ENCODE results near the gene TPST1.
"Not testable (repeated sequence)": the region's sequence is repeated elsewhere in the genome, so short reads cannot be mapped to it uniquely, and the experiment has no call there.

Gene TPST1

GRCh38 chr7:66344166-66344565 lies 139.0 kb downstream of the TPST1 start:
- H3K36me3 ChIP-seq (ENCODE audit: control insufficient read depth in 1 of 2, insufficient read depth in 2 of 2, low read length in 2 of 2): no peaks in the 10 kb centered on the region
- peaks cover 0 to 5% of the 10 kb centered on the region in 2 donors for H3K9me3 ChIP-seq (ENCODE audit: control insufficient read depth in 1 of 2, low read length in 2 of 2)
- peaks cover 0 to 3% of the 10 kb centered on the region in 2 donors for H3K4me1 ChIP-seq (ENCODE audit: control insufficient read depth in 1 of 2, insufficient read depth in 2 of 2, low read length in 2 of 2)
- H3K27ac ChIP-seq (ENCODE audit: low read length): no peak overlapping the region
- H3K27me3 ChIP-seq (ENCODE audit: low read depth, low read length): no peaks in the 10 kb centered on the region
- H3K4me3 ChIP-seq (ENCODE audit: low read depth in 1 of 2, low read length in 2 of 2): no peak overlapping the region

DNA sequence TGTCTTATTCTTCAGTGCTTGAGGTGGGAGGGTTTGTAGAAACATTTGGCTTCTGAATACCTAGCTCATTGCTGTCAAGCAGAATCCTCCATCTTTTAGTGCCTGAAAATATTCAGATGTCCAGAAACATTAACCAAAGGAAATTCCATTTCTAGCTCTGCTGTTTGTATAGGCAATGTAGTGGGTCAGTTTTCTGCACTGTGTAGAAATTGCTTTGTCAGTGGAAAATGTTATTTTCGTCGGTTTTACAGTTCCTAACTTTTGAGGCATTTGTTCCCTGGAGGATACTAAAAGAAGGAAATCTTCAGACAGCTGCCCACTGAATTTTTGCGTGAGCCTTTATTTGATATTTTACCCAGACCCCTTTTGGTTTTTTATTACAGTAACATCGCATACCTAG lies 143.4 kb downstream of the TPST1 start:
- Histone ChIP-seq H3K36me3 (ENCODE audit: control insufficient read depth in 1 of 2, insufficient read depth in 2 of 2, low read length in 2 of 2) (no peaks in the 10 kb centered on the region), H3K9me3 (ENCODE audit: control insufficient read depth in 1 of 2, low read length in 2 of 2) (peaks cover 0 to 5% of the 10 kb centered on the region in 2 donors), H3K27ac (ENCODE audit: low read length) (no peak overlapping the region), H3K27me3 (ENCODE audit: low read depth, low read length) (no peaks in the 10 kb centered on the region), H3K4me3 (ENCODE audit: low read depth in 1 of 2, low read length in 2 of 2) (no peak overlapping the region), H3K4me1 (ENCODE audit: control insufficient read depth in 1 of 2, insufficient read depth in 2 of 2, low read length in 2 of 2) (peaks cover 0 to 3% of the 10 kb centered on the region in 2 donors)

DNA sequence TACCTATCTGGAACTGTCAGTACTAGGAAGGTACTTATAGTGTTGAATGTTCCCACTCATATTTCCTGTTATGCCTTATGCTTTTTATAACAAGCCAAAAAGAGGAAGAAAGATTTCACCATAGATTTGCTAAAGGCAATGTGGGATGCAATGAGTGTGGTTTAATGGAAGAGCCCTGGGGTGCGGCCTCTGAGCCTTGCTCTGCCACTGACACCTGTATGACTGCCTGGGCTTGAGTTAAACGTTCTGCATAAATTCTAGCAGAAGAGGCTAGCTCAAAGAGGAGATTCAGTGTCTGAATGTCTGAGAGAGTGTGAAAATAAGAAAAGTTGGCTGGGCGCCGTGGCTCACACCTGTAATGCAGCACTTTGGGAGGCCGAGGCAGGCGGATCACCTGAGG lies 143.8 kb downstream of the TPST1 start:
- no peak overlapping the region for H3K27ac ChIP-seq (ENCODE audit: low read length)
- no peaks in the 10 kb centered on the region for H3K36me3 ChIP-seq (ENCODE audit: control insufficient read depth in 1 of 2, insufficient read depth in 2 of 2, low read length in 2 of 2)
- H3K9me3 ChIP-seq (ENCODE audit: control insufficient read depth in 1 of 2, low read length in 2 of 2): peaks cover 0 to 5% of the 10 kb centered on the region in 2 donors
- no peak overlapping the region for H3K4me3 ChIP-seq (ENCODE audit: low read depth in 1 of 2, low read length in 2 of 2)
- H3K4me1 ChIP-seq (ENCODE audit: control insufficient read depth in 1 of 2, insufficient read depth in 2 of 2, low read length in 2 of 2): peaks cover 0 to 3% of the 10 kb centered on the region in 2 donors
- H3K27me3 ChIP-seq (ENCODE audit: low read depth, low read length): no peaks in the 10 kb centered on the region

DNA sequence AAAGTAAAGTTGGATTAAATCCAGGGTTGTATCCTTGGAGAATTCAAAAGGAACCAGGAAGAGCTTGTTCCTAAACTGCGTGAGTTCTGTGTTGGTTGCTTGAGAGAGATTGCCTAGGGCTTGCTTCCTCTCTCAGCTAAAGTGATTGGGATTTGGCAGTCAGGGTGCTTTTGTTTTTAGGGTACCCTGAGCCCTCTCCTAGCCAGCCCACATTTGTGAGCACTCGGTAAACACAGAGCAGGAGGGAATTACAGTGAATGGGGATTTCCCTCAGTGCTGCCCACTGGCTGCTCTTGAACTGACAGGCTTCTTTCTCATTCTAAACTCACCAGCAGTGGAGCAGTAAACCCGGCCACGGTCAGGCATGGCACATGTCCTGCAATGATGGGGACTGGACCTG lies 146.9 kb downstream of the TPST1 start:
- Histone ChIP-seq H3K9me3 (ENCODE audit: control insufficient read depth in 1 of 2, low read length in 2 of 2) (peaks cover 0 to 4% of the 10 kb centered on the region in 2 donors), H3K27me3 (ENCODE audit: low read depth, low read length) (no peaks in the 10 kb centered on the region), H3K27ac (ENCODE audit: low read length) (peak overlapping the region; percentile 16), H3K4me3 (ENCODE audit: low read depth in 1 of 2, low read length in 2 of 2) (no peak overlapping the region), H3K4me1 (ENCODE audit: control insufficient read depth in 1 of 2, insufficient read depth in 2 of 2, low read length in 2 of 2) (peaks cover 0 to 3% of the 10 kb centered on the region in 2 donors), H3K36me3 (ENCODE audit: control insufficient read depth in 1 of 2, insufficient read depth in 2 of 2, low read length in 2 of 2) (no peaks in the 10 kb centered on the region)

GRCh38 chr7:66353547-66353946 lies 148.4 kb downstream of the TPST1 start:
- Histone ChIP-seq H3K36me3 (ENCODE audit: control insufficient read depth in 1 of 2, insufficient read depth in 2 of 2, low read length in 2 of 2) (no peaks in the 10 kb centered on the region), H3K27ac (ENCODE audit: low read length) (no peak overlapping the region), H3K4me1 (ENCODE audit: control insufficient read depth in 1 of 2, insufficient read depth in 2 of 2, low read length in 2 of 2) (no peaks in the 10 kb centered on the region), H3K9me3 (ENCODE audit: control insufficient read depth in 1 of 2, low read length in 2 of 2) (no peaks in the 10 kb centered on the region), H3K4me3 (ENCODE audit: low read depth in 1 of 2, low read length in 2 of 2) (no peak overlapping the region), H3K27me3 (ENCODE audit: low read depth, low read length) (no peaks in the 10 kb centered on the region)

DNA sequence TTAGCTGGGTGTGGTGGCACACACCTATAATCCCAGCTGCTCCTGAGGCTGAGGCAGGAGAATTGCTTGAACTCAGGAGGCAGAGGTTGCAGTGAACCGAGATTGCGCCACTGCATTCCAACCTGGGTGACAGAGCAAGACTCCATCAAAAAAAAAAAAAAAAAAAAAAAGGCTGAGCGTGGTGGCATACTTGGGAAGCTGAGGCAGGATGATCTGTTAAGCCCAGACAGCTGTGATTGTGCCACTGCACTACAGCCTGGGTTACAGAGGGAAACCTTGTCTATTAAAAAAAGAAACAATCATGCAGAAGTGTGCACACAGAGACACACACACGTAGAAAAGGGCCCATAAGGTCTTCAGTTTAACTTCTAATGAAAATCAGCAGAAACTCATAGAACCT lies 150.6 kb downstream of the TPST1 start:
- Histone ChIP-seq H3K4me3 (ENCODE audit: low read depth in 1 of 2, low read length in 2 of 2) (no peak overlapping the region), H3K9me3 (ENCODE audit: control insufficient read depth in 1 of 2, low read length in 2 of 2) (no peaks in the 10 kb centered on the region), H3K4me1 (ENCODE audit: control insufficient read depth in 1 of 2, insufficient read depth in 2 of 2, low read length in 2 of 2) (no peaks in the 10 kb centered on the region), H3K27me3 (ENCODE audit: low read depth, low read length) (no peaks in the 10 kb centered on the region), H3K27ac (ENCODE audit: low read length) (no peak overlapping the region), H3K36me3 (ENCODE audit: control insufficient read depth in 1 of 2, insufficient read depth in 2 of 2, low read length in 2 of 2) (no peaks in the 10 kb centered on the region)

DNA sequence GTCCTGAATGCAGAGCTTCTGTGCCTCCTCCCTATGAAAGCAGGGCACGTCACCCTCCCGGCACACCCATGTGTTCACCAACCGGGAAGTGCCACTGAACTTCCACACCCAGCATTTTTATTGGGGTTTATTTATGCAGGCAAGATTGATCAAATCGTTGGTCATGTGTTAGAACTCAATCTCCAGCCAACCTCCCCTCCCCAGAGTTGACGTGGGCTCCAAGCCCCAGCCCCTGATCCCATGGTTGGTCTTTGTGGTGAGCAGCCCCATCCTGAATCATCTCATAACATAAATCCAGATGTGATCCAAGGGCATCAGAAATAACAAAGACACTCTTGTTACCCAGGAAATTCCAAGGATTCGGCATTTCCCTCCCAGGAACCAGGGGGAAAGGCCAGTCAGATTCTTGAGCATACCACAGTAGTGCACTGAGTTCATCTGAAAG lies 151.2 kb downstream of the TPST1 start:
- Histone ChIP-seq H3K4me1 (ENCODE audit: control insufficient read depth in 1 of 2, insufficient read depth in 2 of 2, low read length in 2 of 2) (no peaks in the 10 kb centered on the region), H3K4me3 (ENCODE audit: low read depth in 1 of 2, low read length in 2 of 2) (no peak overlapping the region), H3K9me3 (ENCODE audit: control insufficient read depth in 1 of 2, low read length in 2 of 2) (no peaks in the 10 kb centered on the region), H3K36me3 (ENCODE audit: control insufficient read depth in 1 of 2, insufficient read depth in 2 of 2, low read length in 2 of 2) (no peaks in the 10 kb centered on the region), H3K27ac (ENCODE audit: low read length) (no peak overlapping the region), H3K27me3 (ENCODE audit: low read depth, low read length) (no peaks in the 10 kb centered on the region)

DNA sequence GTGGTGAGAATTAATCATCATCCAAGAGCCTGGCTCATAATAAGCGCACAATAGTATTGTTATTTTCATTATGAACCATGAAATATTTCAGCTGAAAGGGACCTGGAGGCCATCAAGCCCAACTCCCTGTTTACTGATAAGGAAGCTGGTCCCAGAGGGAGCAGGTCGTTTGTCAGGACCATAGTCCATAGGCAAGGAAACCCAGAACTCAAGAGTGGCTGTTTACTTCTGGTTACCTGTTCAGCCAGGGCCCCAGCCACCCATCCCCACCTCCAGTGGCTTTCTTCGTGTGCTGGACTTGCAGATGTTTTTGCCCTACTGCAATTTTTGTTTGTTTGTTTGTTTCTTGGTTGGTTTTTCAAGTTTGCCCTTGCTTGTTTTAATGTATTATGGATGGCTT lies 152.0 kb downstream of the TPST1 start:
- H3K36me3 ChIP-seq (ENCODE audit: control insufficient read depth in 1 of 2, insufficient read depth in 2 of 2, low read length in 2 of 2): no peaks in the 10 kb centered on the region
- H3K27ac ChIP-seq (ENCODE audit: low read length): no peak overlapping the region
- no peaks in the 10 kb centered on the region for H3K4me1 ChIP-seq (ENCODE audit: control insufficient read depth in 1 of 2, insufficient read depth in 2 of 2, low read length in 2 of 2)
- no peak overlapping the region for H3K4me3 ChIP-seq (ENCODE audit: low read depth in 1 of 2, low read length in 2 of 2)
- no peaks in the 10 kb centered on the region for H3K9me3 ChIP-seq (ENCODE audit: control insufficient read depth in 1 of 2, low read length in 2 of 2)
- no peaks in the 10 kb centered on the region for H3K27me3 ChIP-seq (ENCODE audit: low read depth, low read length)

GRCh38 chr7:66359656-66360211 lies 154.6 kb downstream of the TPST1 start:
- no peaks in the 10 kb centered on the region for H3K36me3 ChIP-seq (ENCODE audit: control insufficient read depth in 1 of 2, insufficient read depth in 2 of 2, low read length in 2 of 2)
- no peaks in the 10 kb centered on the region for H3K9me3 ChIP-seq (ENCODE audit: control insufficient read depth in 1 of 2, low read length in 2 of 2)
- H3K4me1 ChIP-seq (ENCODE audit: control insufficient read depth in 1 of 2, insufficient read depth in 2 of 2, low read length in 2 of 2): no peaks in the 10 kb centered on the region
- no peak overlapping the region for H3K4me3 ChIP-seq (ENCODE audit: low read depth in 1 of 2, low read length in 2 of 2)
- H3K27ac ChIP-seq (ENCODE audit: low read length): no peak overlapping the region
- H3K27me3 ChIP-seq (ENCODE audit: low read depth, low read length): no peaks in the 10 kb centered on the region

- Histone ChIP-seq H3K4me3 (ENCODE audit: low read depth in 1 of 2, low read length in 2 of 2) (no peak overlapping the region), H3K36me3 (ENCODE audit: control insufficient read depth in 1 of 2, insufficient read depth in 2 of 2, low read length in 2 of 2) (no peaks in the 10 kb centered on the region), H3K27ac (ENCODE audit: low read length) (no peak overlapping the region), H3K27me3 (ENCODE audit: low read depth, low read length) (no peaks in the 10 kb centered on the region), H3K9me3 (ENCODE audit: control insufficient read depth in 1 of 2, low read length in 2 of 2) (no peaks in the 10 kb centered on the region), H3K4me1 (ENCODE audit: control insufficient read depth in 1 of 2, insufficient read depth in 2 of 2, low read length in 2 of 2) (no peaks in the 10 kb centered on the region)
These were observed 157.0 kb downstream of the TPST1 start for GRCh38 chr7:66362136-66362535.

GRCh38 chr7:66363635-66364034 lies 158.5 kb downstream of the TPST1 start:
- H3K4me3 ChIP-seq (ENCODE audit: low read depth in 1 of 2, low read length in 2 of 2): no peak overlapping the region
- no peaks in the 10 kb centered on the region for H3K36me3 ChIP-seq (ENCODE audit: control insufficient read depth in 1 of 2, insufficient read depth in 2 of 2, low read length in 2 of 2)
- no peaks in the 10 kb centered on the region for H3K9me3 ChIP-seq (ENCODE audit: control insufficient read depth in 1 of 2, low read length in 2 of 2)
- no peaks in the 10 kb centered on the region for H3K4me1 ChIP-seq (ENCODE audit: control insufficient read depth in 1 of 2, insufficient read depth in 2 of 2, low read length in 2 of 2)
- no peaks in the 10 kb centered on the region for H3K27me3 ChIP-seq (ENCODE audit: low read depth, low read length)
- H3K27ac ChIP-seq (ENCODE audit: low read length): no peak overlapping the region

- not testable (repeated sequence) for H3K27me3 ChIP-seq (ENCODE audit: low read depth, low read length); H3K4me1 ChIP-seq (ENCODE audit: control insufficient read depth in 1 of 2, insufficient read depth in 2 of 2, low read length in 2 of 2); H3K4me3 ChIP-seq (ENCODE audit: low read depth in 1 of 2, low read length in 2 of 2); H3K9me3 ChIP-seq (ENCODE audit: control insufficient read depth in 1 of 2, low read length in 2 of 2); H3K27ac ChIP-seq (ENCODE audit: low read length); H3K36me3 ChIP-seq (ENCODE audit: control insufficient read depth in 1 of 2, insufficient read depth in 2 of 2, low read length in 2 of 2)
These were observed 159.9 kb downstream of the TPST1 start for GRCh38 chr7:66365031-66365430.

Measured in muscle layer of duodenum (tissue), 2 donors.